Mononuclear cell (primary cell): Measurements from ENCODE around the gene RFX1. TPM values are rescaled to one million over a fixed set of nuclear protein-coding genes. Genes with fewer than 3 reads are reported as not detected.
"Not testable (repeated sequence)": the region's sequence is repeated elsewhere in the genome, so short reads cannot be mapped to it uniquely, and the experiment has no call there.

ENCODE experiments used
- H3K27me3 ChIP-seq: 2 replicates; pipeline ENCODE4 v1.6.0; 2011; ENCODE audit warnings: low read length, control low read depth; ENCODE audit not compliant: insufficient read depth
- H3K4me1 ChIP-seq: 2 replicates; pipeline ENCODE4 v1.5.1; 2011; ENCODE audit warnings: mild to moderate bottlenecking, low read length, control low read depth; ENCODE audit not compliant: insufficient read depth
- H3K4me3 ChIP-seq: 2 replicates; pipeline ENCODE4 v1.5.1; 2011; ENCODE audit warnings: mild to moderate bottlenecking, low read length, moderate library complexity
- H3K9me3 ChIP-seq: 2 replicates; pipeline ENCODE4 v1.5.1; 2011; ENCODE audit warnings: low read depth, mild to moderate bottlenecking, control low read depth, low read length
- total RNA-seq: library from RNA; depleted of rRNA; stranded (reverse); fragments of >200 nt; gene quantifications from one replicate; pipeline ENCODE4 v1.2.3, GENCODE V29; 2012

Gene RFX1
- total RNA-seq, 1 donor: 2.5 TPM

DNA sequence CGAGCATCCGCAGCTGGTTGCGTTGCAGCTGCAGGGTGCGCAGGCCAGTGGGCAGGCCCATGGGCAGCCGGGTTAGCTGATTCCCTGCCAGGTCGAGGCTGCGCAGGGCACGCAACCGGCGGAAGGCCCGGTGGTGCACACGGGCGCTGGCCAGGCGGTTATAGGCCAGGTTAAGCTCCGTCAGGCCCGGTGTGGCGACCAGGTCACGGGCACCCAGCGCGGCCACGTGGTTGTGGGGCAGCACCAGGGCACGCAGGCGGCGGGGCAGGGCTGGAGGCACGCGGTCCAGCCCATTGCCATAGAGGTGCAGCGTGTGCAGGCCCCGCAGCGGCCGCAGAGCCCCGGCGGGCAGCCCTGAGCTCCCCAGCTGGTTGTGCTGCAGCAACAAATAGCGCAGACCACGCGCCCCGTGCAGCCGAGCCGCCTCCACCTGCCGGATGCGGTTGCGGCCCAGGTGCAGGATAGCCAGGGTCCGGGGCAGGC, 73.2 kb downstream of the RFX1 start:
- H3K4me3 ChIP-seq: no peak overlapping the region
- H3K4me1 ChIP-seq: no peaks in the 10 kb centered on the region
- peaks cover 3% of the 10 kb centered on the region for H3K27me3 ChIP-seq
- H3K9me3 ChIP-seq: no peaks in the 10 kb centered on the region

DNA sequence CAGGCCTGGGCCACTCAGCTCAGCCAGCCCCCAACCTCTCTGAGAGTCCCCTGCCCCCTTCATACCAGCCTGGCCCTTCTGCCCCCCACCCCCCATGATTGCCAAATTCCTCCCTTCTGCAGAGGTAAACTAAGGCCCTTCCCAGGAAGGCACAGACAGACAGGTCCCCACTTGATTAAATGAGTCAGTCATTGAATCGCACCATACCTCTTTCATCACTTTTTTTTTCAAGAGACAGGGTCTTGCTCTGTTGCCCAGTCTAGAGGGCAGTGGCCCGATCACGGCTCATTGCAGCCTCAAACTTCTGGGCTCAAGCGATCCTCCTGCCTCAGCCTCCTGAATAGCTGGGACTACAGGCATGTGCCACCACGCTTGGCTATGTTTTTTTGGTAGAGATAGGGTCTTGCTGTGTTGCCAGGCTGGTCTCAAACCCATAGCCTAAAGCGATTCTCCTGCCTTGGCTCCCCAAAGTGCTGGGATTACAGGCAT, 73.9 kb downstream of the RFX1 start:
- no peaks in the 10 kb centered on the region for H3K9me3 ChIP-seq
- H3K27me3 ChIP-seq: no peaks in the 10 kb centered on the region
- no peaks in the 10 kb centered on the region for H3K4me1 ChIP-seq
- no peak overlapping the region for H3K4me3 ChIP-seq

DNA sequence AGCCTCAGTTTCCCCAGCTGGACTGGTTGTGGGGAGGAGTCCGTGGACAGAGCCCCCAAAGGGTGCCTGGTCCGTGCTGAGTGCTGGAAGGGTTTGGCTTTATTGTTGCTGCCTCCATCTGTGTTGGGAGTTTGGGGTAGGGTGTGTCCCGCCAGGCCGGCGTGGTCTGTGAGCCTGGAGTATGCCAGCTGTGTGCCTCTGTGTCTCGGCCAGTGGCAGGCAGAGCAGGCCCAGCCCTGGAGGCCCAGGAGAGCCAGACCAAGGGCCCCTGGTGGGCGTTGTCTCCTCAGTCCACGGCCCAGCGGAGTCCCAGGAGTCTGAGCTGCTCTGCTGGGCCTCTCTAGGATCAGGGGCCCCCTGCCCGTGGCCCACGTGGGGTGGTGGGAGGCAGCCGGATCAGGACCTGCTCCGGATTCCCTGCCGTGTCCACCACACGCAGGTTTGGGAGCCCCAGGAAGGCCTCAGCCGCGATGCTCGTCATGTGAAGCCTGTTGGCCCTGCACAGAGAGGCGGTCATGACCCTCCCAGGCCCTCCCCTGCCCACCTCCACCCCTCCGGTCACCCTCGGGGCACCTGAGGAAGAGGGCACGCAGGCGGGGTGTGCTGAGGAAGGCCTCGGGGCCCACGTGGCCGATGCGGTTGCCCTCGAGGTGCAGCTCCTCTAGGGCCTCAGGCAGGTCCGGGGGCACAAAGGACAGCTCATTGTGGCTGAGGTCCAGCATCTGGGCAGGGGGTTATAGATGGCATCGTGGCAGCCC, 74.5 kb downstream of the RFX1 start:
- no peaks in the 10 kb centered on the region for H3K9me3 ChIP-seq
- peaks cover 4% of the 10 kb centered on the region for H3K4me1 ChIP-seq
- H3K4me3 ChIP-seq: no peak overlapping the region
- H3K27me3 ChIP-seq: no peaks in the 10 kb centered on the region

DNA sequence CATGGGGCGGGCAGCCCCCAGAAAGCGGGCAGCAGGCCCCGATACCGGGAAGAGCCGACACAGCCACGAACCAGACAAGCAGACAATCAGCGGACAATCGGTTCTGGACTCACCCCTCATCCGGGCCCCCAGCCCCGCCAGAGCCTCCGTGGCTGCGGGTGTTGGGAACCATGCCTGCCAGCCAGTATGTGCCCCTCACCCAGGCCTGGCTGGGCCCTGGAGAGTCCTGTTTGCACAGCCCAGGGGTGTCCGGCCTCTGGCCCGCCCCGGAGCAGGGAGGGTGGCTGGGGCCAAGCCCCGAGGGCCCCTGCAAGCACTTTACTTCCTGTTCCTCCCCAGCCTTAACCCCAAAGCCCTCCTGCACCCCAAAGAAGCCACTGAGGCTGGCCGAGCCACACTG, 75.7 kb downstream of the RFX1 start:
- Histone ChIP-seq H3K9me3 (no peaks in the 10 kb centered on the region), H3K4me1 (peaks cover 8% of the 10 kb centered on the region), H3K27me3 (no peaks in the 10 kb centered on the region), H3K4me3 (no peak overlapping the region)

DNA sequence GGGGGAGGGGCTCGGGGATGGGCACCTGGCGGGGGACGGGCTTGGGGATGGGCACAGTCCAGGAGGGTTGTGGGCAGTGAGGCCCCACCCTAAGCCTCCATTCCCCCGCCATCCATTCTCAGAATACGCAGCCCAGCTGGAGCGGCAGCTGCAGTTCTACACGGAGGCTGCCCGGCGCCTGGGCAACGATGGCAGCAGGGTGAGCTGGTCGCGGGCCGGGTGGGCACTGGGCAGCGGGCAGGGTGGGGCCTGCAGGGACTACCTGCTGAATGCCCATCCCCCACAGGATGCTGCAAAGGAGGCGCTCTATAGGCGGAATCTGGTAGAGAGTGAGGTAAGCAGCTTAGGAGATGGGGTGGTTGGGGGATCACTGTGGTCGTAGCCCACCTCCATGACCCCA, 76.2 kb downstream of the RFX1 start:
- Histone ChIP-seq H3K27me3 (no peaks in the 10 kb centered on the region), H3K4me1 (peaks cover 8% of the 10 kb centered on the region), H3K9me3 (no peaks in the 10 kb centered on the region), H3K4me3 (no peak overlapping the region)

DNA sequence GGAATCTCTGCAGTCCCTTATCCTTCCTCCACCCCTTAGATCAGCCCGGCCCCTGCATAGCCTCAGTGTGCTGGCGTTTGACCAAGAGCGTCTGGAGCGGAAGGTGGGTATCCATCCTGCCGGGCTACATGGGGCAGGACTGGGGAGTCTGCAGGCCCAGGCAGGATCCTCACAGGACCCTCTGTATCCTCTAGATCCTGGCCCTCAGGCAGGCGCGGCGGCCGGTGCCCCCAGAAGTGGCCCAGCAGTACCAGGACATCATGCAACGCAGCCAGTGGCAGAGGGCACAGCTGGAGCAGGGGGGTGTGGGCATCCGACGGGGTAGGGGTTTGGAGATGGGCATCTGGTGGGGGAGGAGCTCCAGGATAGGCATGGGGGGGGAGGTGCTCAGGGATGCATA, 76.8 kb downstream of the RFX1 start:
- no peaks in the 10 kb centered on the region for H3K27me3 ChIP-seq
- peaks cover 8% of the 10 kb centered on the region for H3K4me1 ChIP-seq
- H3K4me3 ChIP-seq: no peak overlapping the region
- no peaks in the 10 kb centered on the region for H3K9me3 ChIP-seq

DNA sequence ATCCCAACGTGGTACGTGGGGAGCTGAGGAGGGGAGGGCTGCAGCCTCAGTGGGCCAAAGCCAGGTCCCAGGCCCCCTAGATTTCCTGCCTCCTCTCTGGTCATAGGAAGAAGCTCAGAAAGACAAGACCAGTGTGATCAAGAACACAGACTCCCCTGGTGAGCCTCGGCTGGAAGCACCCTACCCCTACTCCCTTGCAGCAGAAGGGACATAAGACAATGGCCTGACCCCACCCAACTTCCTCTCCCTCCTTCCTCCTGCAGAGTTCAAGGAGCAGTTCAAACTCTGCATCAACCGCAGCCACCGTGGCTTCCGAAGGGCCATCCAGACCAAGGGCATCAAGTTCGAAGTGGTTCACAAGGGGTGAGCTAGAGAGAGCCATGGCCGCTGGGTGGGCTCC, 79.4 kb downstream of the RFX1 start:
- no peak overlapping the region for H3K4me3 ChIP-seq
- no peaks in the 10 kb centered on the region for H3K27me3 ChIP-seq

DNA sequence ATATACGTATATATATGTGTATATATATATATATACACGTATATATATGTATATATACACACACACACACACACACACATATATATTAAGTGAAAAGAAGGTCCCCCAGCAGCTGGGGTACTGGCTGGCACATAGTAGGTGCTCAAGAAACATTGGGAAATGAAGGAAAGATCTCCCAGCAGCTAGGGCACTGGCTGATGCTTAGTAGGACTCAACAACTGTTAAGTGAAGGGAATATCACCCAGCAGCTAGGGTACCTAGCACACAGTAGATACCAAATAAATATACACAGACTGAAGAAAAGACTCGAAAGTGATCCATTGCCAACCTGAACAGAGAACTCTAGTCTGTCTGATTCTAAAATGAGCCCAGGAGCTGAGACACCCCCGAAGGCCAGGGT, 80.1 kb downstream of the RFX1 start:
- Histone ChIP-seq H3K27me3 (no peaks in the 10 kb centered on the region), H3K9me3 (no peaks in the 10 kb centered on the region), H3K4me3 (no peak overlapping the region), H3K4me1 (peaks cover 8% of the 10 kb centered on the region)

More for the DNA sequence above, 79.4 kb downstream of the RFX1 start:
- Histone ChIP-seq H3K4me1 (peaks cover 8% of the 10 kb centered on the region), H3K9me3 (no peaks in the 10 kb centered on the region)

DNA sequence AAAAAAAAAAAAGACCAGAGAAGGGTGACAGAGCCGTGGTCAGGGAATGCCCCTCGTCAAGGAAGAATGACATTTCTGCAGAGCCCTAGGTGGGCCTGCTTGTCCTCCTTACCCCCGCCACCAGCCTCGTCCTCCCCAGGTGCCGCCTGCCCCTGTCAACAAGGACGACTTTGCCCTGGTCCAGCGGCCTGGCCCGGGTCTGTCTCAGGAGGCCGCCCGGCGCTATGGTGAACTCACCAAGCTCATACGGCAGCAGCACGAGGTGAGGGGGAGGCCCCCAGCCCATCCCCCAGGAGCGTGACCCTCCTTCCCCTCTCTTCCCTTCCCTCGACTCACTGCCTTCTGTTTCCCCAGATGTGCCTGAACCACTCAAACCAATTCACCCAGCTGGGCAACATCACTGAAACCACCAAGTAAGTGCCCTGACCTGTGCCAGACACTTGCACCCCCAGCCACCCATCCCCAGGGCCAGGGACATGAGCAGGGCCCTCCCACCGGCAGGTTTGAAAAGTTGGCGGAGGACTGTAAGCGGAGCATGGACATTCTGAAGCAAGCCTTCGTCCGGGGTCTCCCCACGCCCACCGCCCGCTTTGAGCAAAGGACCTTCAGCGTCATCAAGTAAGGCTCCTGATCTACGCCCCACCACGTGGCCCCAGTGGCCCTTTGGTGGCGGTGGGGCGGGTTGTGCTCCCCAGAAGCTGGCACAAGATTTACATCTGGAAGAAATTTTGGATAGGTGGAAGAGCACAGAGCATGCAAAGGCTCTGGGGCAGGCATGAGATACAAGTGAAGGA, 82.7 kb downstream of the RFX1 start:
- Histone ChIP-seq H3K9me3 (no peaks in the 10 kb centered on the region), H3K4me1 (peaks cover 8% of the 10 kb centered on the region), H3K27me3 (no peaks in the 10 kb centered on the region), H3K4me3 (no peak overlapping the region)

DNA sequence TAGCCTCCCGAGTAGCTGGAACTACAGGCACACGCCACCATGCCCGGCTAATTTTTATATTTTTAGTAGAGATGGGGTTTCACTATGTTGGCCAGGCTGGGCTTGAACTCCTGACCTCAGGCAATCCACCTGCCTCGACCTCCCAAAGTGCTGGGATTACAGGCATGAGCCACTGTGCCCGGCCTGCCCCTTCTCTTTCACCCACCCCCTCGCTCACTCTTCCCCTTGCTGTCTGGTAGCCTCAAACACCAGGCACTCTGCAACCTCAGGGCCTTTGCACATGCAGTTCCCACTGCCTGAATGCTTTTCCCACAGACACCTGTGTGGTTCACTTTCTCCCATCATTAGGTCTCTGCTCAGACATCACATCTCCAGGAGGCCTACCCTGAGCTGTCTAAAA, 84.0 kb downstream of the RFX1 start:
- H3K4me3 ChIP-seq, H3K27me3 ChIP-seq, H3K4me1 ChIP-seq, H3K9me3 ChIP-seq: not testable (repeated sequence)

DNA sequence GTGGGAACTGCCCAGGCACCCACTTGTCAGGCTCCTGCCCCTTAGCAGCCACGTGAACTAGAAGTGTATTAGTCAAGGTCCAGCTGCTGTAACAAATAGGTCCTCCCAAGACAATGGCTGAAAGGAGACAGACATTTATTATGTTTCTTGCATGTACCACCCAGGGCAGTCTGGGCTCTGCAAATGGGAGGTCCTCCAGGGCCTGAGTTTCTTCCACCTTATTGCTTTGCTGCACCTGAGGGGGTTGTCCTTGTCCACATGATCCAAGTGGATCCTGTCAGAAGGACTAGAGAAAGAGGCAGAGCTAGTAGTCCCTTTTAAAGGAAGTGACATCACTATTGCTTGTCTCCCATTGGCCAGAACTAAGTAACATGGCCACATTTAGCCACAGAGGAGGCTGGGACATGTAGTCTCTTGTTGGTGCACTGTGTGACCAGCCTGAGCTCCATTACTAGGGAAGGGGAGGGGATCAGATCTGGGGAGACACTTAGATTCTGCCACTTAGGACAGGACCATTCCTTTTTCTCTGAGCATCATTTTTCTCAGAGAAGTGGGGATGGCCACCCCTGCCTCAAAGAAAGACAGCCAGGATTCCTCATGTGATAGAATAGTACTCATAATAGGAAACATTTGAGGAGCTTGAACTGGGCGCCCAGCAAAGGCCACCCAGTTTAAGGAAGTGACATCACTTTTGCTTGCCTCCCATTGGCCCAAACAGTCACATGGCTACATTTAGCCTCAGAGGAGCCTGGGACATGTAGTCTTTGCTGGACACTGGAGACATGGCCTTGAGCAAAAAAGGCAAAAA, 85.0 kb downstream of the RFX1 start:
- no peaks in the 10 kb centered on the region for H3K27me3 ChIP-seq
- no peaks in the 10 kb centered on the region for H3K4me1 ChIP-seq
- no peaks in the 10 kb centered on the region for H3K9me3 ChIP-seq
- H3K4me3 ChIP-seq: no peak overlapping the region

DNA sequence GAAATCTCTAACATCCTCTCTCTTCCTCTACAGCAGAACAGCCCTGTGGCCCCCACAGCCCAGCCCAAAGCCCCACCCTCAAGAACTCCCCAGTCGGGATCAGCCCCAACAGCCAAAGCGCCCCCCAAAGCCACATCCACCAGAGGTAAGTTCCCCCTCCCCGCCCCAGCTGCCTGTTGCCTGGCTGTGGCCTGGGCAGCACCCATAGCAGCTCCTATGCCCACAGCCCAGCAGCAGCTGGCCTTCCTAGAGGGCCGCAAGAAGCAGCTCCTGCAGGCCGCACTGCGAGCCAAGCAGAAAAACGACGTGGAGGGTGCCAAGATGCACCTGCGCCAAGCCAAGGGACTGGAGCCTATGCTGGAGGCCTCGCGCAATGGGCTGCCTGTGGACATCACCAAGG, 85.6 kb downstream of the RFX1 start:
- no peaks in the 10 kb centered on the region for H3K9me3 ChIP-seq
- H3K27me3 ChIP-seq: no peaks in the 10 kb centered on the region
- no peak overlapping the region for H3K4me3 ChIP-seq
- no peaks in the 10 kb centered on the region for H3K4me1 ChIP-seq

DNA sequence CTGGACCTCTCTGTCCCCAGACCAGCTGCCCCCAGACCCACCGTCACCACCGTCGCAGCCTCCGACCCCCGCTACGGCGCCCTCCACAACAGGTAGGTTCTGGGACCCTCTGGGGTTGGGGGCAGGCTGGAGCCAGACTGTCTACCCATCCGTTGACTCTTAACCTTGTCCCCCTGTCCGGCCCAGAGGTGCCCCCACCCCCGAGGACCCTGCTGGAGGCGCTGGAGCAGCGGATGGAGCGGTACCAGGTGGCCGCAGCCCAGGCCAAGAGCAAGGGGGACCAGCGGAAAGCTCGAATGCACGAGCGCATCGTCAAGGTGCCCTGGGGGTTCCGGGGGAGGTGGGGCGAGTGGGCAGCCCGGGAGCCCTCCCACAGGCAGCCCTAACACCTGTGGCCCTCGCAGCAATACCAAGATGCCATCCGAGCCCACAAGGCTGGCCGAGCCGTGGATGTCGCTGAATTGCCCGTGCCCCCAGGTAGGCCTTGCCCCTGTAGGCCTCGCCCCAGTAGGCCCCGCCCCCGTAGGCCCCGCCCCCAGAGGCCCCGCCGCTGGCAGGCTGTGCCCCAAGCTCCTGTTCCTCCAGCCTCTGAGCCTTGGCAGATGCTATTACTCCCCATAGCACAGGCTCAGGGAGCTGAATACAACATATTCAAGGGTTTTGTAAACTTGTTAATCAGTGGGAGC, 87.3 kb downstream of the RFX1 start:
- H3K9me3 ChIP-seq: no peaks in the 10 kb centered on the region
- H3K4me3 ChIP-seq: no peak overlapping the region
- no peaks in the 10 kb centered on the region for H3K4me1 ChIP-seq
- no peaks in the 10 kb centered on the region for H3K27me3 ChIP-seq

DNA sequence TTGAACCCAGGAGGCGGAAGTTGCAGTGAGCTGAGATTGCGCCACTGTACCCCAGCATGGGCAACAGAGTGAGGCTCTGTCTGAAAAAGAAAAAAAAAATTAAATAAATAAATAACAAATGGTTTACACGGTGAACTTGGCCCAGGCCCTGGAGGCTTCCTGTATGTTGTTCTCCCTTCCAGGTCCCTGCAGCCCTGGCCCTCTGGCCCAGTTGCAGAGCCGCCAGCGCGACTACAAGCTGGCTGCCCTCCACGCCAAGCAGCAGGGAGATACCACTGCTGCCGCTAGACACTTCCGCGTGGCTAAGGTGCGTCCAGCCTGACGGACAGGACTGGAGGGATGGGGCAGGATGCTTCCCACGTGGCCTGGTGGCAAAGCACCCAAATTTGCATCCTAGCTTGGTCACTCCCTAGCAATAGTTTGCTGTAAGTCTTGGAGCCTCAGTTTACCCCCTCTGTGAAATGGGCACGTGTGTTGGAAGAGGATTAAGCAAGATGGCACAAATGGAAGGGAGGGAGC, 88.2 kb downstream of the RFX1 start:
- no peaks in the 10 kb centered on the region for H3K4me1 ChIP-seq
- no peak overlapping the region for H3K4me3 ChIP-seq
- H3K27me3 ChIP-seq: no peaks in the 10 kb centered on the region
- no peaks in the 10 kb centered on the region for H3K9me3 ChIP-seq
